Transverse colon (tissue), 4 donors: ENCODE results near the gene NENF.

Experiments used
- CTCF ChIP-seq, 5 experiments: fragments of 200-600 bp in 3 of 5; fragments of 450-650 bp in 2 of 5; sonication (generic) in 3 of 5; IDR thresholded peaks; 1 replicate in 2 of 5; 2 replicates in 3 of 5; pipeline ENCODE4 v1.5.1; 2016 to 2017; ENCODE audit warnings: antibody characterized with exemption in 5 of 5, inconsistent platforms in 3 of 5, mild to moderate bottlenecking in 2 of 5, moderate library complexity in 1 of 5
- EP300 ChIP-seq: sonication (generic); formaldehyde crosslinking; IDR thresholded peaks from one replicate; pipeline ENCODE4 v1.6.1; 2017; ENCODE audit warnings: antibody characterized with exemption, low read depth
- POLR2A ChIP-seq: fragments of 450-650 bp; IDR thresholded peaks from one replicate; pipeline ENCODE4 v1.6.1; 2016; ENCODE audit warnings: antibody characterized with exemption, mild to moderate bottlenecking, moderate library complexity
- POLR2AphosphoS5 ChIP-seq, 3 donors: sonication (generic); formaldehyde crosslinking; IDR thresholded peaks; one replicate each; pipeline ENCODE4 v1.6.1; 2016; ENCODE audit warnings: antibody characterized with exemption in 3 of 3

- TF ChIP-seq POLR2A (no peak), CTCF (IDR thresholded peaks at IDR 0.05) (no peak), EP300 (no peak), POLR2AphosphoS5 (IDR thresholded peaks at IDR 0.05) (no peak)
These were observed 26.9 kb downstream of the NENF start for GRCh38 chr1:212459656-212460055.
